Stimulated activated CD8-positive, alpha-beta memory T cell treated with anti-CD3 and anti-CD28 coated beads, Interleukin-7, amount 100 ng/mL, for 1 hour (primary cell): Measurements from ENCODE around the gene VPS26B.
A peak's percentile ranks its signal among the peaks of the same experiment; 100 is the strongest.
"Not testable (repeated sequence)": the region's sequence is repeated elsewhere in the genome, so short reads cannot be mapped to it uniquely, and the experiment has no call there.

ENCODE experiments used
- DNase-seq, 2 donors: peaks; one replicate each; pipeline ENCODE4 v3.0.0-alpha.2; 2020; ENCODE audit warnings: low read depth in 2 of 2

VPS26B gene

DNA sequence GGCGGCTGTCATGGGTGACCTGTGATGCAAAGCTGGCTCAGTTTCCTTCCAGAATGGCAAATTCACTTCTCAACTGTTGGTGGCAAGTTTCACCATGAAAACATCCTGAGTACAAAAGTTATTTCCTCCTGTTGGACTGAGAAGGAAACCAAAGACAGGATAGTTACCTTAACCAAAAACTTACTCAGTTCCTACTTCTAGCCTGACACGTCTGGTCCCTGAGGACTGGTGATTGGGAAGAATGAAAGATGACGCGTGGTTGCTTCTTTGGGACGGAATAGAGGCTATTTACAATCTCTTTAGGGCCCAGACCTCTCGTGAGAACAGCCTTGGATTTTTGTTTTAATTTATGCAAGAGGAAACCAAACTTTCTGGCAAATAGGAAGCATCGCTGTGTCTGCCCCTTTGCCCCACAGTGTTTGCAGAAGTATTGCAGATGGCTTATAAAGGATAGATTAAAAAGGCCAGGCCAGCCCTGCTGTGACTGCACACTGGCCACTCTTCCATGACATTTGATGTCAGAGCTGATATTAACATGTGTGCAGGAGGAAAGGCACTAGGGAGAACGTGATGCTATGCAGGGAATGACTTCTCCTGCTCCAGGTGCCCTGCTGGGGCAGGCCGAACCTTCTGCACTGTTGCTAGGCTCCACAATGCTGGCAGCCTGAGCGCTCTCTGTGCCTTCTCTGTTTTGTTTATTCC, 7.6 kb downstream of the VPS26B start:
- no peak for DNase-seq

DNA sequence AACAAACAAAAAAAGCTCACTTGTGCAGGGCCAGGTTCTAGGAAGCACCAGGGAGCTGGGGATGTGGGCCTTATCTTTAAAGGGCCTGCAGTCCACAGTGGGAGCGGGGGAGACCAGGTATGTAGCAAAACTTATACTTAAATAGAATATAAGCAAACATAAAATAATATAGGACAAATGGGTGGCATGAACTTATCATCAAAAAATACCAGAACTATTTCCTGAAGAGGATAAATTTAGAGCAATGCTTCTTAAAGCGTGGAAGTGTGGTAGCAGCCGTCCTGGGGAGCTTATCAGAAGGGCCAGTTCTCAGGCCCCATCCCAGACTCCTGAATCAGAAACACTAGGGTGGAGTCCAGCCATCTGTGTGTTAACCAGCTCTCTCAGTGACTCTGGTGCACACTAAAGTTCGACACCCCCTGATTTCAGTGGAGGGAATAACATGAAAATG, 9.3 kb downstream of the VPS26B start:
- no peak for DNase-seq

DNA sequence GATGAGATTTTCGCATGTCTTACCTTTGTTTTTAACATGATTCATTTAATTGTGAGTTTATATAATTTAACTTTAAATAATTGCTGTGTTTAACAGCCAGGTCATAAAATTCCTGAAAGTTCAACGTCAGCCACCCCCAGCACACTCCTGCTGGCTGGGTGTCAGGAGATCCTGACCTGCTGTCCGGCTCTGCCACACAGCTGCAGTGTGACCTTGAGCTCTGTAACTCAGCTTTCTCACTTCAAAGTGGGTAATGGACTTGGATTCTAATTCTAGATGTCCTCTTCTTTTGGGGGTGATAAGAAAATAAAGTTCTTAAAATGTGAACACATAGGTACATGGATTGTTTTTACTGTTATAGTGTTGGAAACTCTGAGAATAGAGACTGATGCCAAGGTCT, 10.9 kb downstream of the VPS26B start:
- no peak for DNase-seq

DNA sequence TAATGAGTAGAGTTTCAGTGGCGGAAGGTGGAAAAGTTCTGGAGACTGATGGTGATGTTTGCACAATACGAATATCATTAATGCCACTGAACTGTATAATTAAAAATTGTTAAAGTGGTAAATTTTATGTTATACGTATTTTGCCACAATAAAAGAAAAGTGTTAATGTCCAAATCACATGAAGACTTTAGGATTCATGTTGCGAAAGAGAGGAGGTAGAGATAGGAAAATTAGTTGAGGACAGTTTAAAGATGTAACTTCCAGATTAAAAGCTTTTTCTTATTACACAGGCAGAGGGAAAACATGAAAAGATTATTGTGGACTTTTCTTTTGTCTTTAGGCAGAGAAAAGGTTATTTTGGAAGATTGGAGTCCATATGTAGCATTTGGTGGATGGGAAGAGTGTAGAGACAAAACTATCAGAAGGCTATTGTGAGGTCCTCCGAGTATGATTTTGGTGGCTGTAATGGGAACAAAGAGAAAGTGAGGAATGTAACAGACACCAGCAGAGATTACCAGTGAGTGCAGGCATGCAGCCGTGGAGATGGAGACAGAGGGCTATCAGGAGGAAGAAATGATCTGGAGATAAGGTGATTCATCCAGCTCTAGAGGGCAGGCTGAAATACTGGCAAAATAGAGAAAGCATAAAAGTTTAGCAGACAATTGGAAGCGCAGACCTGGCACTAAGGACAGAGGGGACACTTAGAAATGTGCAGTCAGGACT, 12.5 kb downstream of the VPS26B start:
- no peak for DNase-seq

DNA sequence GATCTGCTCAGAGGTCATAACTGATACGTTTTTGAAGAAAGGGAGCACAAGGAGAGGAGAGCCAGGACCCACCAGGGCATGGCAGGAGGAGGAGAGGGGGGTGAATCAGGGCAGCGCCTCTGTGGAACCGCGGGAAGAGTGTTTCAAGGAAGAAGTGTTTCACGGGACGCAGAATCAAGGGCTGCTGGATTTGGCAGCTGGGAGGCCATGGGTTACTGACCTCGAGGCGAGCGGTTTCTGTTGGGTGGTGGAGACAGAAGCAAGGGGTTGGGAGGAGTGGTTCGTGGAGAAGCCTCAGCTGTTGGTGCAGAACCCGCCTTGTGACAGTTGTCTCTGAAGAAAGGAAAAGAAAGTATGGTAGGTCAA, 13.1 kb downstream of the VPS26B start:
- no peak for DNase-seq

DNA sequence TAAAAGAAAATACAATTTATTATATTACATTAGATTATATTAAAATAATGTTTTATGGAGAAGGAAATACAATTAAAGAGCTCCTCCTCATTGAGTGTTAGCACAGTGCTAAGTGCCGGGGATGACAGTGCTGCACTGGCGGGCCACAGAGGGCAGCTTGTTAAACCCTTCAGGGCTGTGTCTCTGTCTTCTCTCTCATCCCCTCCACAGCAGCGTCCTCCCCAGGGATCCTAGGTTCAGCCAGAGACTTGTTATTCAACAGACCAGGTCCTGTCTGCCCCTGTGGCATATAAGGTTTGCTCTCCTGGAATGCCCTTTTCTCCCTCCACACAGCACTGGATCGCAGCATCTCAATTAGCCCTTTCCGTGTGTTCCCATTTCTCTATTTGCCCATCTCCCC, 14.5 kb downstream of the VPS26B start:
- DNase-seq = no peak

DNA sequence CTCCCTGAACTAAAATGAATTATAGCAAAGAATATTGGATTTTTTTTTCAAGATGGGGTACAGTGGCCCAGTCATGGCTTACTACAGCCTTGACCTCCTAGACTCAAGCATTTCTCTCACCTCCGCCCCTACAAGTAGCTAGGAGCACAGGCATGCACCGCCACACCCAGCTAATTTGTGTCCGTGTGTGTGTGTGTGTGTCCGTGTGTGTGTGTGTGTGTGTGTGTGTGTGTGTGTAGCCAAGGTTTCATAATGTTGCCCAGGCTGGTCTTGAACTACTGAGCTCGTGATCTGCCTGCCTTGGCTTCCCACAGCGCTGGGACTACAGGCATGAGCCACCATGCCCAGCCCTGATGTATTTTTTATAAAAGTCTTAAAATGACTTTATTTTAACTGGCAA, 16.1 kb downstream of the VPS26B start:
- no peak for DNase-seq

DNA sequence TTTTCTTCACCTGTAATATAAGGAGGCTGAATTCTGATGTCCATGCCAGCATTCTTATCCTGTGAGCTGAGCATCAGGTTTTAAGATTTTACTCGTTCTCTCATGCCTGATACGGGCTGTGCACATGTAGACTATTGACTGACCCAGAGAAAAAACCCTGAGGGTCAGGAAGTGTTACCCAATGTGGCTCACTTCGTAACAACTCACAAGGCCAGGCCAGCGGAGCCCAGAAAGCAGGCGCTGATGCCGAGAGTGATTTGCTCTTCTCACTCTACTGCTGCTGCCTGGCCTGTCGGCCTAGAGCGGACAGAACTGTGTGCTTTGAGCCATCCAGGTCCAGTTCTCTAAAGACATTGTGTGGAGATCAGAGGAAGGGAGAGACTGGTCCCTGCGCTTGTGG, 17.9 kb downstream of the VPS26B start:
- DNase-seq = no peak

DNA sequence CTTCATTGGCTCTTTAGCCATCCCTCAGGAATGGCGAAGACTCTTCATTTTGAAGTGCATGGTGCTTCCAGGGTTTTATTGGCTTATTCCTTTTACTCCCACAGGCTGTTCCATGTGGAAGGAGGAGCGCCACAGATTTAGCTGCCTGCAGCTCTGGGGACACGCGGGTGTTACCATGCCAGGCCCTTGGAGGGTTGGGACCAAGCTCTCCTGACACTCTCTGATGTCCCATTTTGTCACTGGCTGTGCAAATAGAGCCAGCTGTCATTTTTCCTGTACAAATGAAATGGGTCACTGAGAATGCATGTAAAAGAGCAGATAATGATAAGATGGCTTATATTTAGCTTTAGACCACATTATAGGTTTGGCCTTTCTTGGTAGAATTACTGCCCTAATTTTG, 19.4 kb downstream of the VPS26B start:
- no peak for DNase-seq

DNA sequence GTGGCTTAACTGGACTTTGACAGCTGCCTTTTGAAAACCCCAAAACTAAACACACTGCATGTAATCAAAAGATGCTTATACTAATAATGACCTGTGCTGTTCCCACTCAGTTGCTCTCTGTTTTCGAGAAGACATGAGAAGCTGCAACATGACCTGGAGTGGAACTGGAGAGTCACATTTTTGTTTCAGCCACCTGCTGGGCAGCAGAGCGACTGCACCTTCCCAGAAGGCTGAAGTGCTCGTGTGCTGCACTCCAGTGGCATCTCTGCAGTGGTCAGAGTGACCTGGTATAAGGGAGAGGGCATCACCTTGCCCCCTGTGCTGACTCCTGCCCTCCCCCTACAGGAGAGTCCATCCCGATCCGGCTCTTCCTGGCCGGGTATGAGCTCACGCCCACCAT, 20.1 kb downstream of the VPS26B start:
- no peak for DNase-seq

DNA sequence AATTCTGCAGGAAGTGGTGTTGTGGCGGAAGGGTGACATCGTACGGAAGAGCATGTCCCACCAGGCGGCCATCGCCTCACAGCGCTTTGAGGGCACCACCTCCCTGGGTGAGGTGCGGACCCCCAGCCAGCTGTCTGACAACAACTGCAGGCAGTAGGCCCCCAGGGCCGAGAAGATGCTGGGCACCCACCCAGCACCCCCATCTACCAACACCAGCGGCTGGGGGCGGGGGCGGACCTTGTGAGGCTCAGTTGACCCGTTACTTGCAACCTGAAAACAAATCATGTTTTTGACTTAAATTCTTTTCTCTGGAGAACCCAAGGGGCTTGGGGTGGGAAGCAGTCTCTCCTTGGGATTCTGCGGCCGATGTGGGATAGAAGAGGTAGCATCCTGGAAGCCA, 21.0 kb downstream of the VPS26B start:
- DNase-seq = no peak

DNA sequence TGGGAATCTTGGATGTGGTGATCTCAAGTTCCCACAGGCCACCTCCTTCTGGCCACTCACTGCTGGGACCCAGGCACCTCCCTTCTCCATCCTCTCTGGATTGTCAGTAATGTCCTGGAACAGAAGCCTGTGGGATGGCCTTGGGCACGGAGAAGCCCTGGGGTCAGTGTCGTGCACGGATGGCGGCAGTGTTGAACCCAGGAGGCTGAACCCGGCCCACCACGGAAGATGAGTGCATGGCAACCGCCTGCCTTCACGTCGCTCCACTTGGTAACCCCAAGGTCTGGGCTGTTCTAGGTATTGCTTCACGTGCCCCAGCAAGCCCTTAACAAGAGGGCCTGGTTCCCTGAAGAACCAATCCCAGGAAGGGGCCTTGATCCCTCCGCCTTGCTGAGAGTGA, 21.6 kb downstream of the VPS26B start:
- no peak for DNase-seq

DNA sequence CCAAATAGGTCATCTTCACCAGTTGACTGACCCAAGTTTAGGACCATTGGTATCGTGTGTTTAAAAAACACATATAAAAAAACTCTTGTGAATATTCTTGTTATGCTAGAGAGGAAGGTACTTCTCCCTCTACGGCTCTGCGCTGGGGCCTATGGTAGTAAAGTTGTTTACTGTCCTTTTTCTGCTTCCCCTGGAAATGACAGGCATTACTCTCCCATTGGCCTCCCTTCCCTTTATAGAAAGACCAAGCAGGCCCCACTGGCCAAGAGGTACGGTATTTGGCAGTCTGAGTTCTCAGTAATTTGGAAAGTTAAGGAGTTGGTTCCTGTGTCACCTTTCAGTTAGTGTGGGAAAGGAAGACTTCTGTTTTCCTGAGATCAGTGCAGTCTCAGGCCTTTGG, 22.2 kb downstream of the VPS26B start:
- DNase-seq = no peak

DNA sequence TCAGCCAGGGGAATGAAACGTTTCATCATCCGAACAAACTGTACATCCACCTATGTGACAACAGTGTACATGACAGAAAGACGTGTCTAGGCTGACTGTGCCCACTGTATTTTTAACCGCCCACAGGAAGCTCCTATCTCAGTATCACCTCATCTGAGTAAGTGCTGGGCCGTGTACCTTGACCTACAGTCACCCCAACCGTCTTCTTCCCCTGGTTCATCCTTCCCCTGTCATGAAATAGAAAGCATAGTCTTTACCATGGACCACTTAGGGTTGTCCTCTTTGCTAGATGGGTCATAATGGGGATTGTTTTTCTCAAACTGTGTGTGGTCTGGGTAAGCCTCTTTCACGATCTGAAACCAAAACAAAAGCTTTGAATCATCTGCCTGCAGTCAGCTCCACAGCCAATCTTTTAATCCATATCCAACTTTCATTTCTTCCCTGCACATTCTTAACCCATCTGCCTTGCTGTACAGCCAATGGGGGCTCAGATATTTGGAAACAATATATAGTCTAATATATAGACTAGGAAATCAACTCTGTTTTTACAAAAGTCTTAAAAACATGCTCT, 24.5 kb downstream of the VPS26B start:
- no peak for DNase-seq

DNA sequence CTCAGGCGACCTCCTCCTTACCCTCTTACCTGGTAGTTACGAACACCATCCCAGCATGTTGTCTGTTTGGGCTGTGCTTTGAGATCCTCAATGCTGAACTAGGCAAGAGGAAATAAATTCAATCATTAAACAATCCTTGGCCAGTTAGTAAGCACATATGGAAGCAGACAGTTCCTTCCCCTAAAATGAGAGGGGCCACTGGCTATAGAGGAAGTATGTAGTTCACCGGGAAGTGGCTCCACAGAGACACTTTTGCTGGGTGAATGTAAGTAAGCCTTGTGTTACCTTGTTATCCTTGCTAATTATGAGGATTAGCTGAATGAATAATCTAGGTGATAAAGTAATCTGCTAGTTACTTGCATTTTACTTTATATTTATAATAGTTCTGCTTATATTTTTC, 25.8 kb downstream of the VPS26B start:
- no peak for DNase-seq

DNA sequence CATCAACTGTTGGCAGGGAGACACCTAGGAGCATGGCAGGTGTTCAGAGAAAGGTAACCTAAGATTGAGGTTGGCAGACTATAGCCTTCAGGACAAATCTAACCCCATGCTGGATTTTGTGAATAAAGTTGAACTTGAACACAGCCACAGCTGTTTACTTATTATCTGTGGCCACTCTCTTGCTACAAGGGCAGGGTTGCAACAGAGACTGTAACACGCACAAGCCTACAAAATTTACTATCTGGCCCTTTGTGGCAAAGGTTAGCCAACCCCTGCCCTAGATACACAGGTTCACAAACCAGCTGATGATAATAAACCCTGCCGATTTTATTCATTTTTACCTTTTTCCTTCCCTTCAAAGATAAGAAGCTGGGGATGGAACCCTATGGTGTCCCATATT, 26.2 kb downstream of the VPS26B start:
- no peak for DNase-seq

DNA sequence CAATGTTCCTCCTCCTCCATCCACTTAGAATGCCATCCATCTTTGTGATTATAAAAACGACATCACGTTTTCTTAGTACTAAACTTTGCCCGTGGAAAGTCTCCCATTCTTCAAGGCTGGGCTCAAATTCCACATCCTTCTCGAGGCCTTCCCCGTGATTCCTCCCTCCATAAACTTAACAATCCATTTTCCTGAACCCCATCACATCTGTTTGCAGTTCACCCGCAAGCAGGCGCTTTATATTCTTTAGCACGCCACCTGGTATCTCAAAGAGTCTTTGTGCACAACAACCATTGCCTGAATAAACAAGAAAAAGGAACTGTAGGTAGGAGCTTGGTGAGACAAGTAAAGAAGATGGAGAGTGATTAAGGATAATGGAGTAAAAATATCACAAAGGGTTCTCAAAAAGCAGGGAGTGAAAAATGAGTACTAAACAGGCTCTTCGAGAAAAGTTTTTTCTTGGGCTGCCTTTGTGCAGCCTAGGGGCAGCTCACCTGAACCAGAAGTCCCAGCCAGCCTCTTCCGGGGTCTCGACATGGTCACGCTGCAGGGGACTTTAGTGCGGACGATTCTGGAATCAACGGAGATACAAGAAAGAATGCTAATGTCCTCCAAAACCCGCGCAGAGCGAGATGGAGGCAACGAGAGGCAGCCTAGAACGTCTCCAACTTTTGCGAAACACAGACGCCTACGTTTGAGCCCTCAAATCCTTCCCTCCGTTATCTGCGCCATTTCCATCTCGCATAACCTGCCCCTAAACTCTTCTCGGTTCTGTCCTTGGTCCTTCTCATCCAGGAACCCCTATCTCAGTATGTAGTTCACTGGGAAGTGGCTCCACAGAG, 28.1 kb downstream of the VPS26B start:
- no peak for DNase-seq

DNA sequence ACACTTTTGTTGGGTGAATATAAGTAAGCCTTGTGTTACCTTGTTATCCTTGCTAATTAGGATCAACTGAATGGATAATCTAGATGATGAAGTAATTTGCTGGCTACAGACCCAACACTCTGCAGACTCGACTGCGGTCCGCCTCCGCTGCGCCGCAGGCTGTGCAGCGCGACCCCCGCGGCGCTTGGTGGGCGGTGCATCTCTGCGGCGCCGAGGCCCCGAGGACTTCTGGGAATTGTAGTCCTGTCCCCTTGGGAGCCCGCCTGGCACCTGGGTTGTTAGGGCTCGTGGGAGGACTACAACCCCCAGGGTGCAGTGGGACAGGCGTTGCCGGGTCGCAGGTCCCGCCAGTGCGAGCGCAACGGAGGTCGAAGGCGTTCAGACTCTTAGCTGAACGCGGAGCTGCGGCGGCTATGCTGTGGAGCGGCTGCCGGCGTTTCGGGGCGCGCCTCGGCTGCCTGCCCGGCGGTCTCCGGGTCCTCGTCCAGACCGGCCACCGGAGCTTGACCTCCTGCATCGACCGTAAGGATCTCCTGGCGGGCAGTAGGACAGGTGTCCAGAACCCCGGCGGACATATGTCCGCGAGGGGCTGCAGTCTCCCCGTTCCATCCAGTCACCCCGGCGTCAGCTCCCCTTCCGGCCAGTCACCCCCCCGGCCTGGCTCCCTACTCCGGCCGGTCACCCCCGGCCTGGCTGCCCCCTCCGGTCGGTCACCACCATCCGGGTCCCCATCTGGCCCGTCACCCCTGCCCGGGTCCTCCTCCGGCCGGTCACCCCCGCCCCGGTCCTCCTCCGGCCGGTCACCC, 28.9 kb downstream of the VPS26B start, which contains the start of the genes ACAD8 and THYN1:
TSS of gene ACAD8 (plus strand) at position 381 of the 806 bp plus-strand sequence. CDS start at position 414, 33 bp downstream.
TSS of gene THYN1 (minus strand) at position 165 of the 806 bp plus-strand sequence. CDS start 470 bp downstream, outside the sequence.
- peak; percentile 85 to 90 for DNase-seq

DNA sequence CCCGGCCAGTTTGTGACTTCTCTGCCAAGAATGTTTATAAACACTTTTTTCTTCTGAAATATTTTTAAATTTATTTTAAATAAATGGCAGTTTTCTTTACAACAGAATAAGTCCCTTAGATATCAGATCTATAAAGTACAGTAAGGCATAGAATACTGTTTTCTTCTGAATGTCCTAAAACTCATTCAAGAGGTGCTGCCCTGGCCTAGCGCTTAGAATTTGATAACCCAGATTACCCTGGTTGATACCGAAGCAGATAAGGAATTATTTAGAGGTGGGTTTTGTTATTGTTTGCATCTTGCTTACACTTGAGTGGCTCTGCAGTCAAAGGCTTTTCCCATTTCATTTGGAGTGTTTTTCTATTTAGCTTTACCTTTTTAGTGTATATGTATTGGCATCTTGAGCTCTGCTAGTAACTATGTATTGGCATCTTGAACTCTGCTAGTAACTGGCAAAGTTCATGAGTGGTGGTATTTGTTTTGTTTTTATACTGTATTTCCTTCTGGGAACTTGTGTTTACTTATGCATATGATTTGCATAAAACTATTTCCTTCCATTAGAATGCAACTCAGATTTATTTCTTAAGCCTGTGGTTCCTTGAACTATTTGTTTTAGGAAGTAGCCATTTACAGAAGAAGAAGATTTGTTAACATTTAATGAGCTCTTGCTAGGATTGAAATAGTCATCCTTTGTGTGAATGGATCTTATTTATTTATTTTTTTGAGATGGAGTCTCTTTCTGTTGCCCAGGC, 30.1 kb downstream of the VPS26B start:
- no peak for DNase-seq

DNA sequence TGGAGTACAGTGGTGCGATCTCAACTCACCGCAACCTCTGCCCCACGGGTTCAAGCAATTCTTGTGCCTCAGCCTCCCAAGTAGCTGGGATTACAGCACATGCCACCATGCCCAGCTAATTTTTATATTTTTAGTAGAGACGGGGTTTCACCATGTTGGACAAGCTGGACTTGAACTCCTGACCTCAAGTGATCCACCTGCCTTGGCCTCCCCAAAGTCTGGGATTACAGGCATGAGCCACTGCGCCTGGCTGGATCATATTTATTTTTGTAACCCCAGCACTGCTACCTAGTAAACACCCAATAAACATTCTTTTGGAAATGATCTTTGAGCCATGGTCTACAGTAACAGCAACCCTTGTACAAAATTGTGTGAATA, 30.7 kb downstream of the VPS26B start:
- not testable (repeated sequence) for DNase-seq

DNA sequence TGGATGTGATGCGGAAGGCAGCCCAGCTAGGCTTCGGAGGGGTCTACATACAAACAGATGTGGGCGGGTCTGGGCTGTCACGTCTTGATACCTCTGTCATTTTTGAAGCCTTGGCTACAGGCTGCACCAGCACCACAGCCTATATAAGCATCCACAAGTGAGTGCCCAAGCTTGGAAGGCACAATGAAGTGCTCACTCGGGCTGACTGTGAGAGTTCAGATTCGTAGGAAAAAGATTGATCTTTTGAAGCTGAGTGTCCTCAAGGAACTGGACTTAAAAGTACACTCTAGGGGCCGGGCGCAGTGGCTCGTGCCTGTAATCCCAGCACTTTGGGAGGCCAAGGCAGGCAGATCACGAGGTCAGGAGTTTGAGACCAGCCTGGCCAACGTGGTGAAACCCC, 32.6 kb downstream of the VPS26B start:
- DNase-seq = no peak
